MM.1S (cell line): ENCODE data around the gene VPS52.

ENCODE experiments used
- DNase-seq: peaks from one replicate; pipeline ENCODE4 v3.0.0-alpha.2; 2015
- H2AFZ ChIP-seq: fragments of 300-600 bp; sonication (generic); 2 replicates; pipeline ENCODE4 v1.6.0; 2016; ENCODE audit warnings: antibody characterized with exemption, low read length
- H3F3A ChIP-seq: fragments of 300-600 bp; sonication (generic); 2 replicates; pipeline ENCODE4 v1.6.1; 2016; ENCODE audit warnings: mild to moderate bottlenecking, antibody characterized with exemption, low read length, moderate library complexity, mixed read lengths; ENCODE audit not compliant: insufficient read depth
- H3K27ac ChIP-seq: fragments of 300-600 bp; sonication (generic); 2 replicates; pipeline ENCODE4 v1.5.1; 2016; ENCODE audit warnings: mild to moderate bottlenecking, low read length
- H3K27me3 ChIP-seq: fragments of 300-600 bp; sonication (generic); replicated peaks from 2 replicates; pipeline ENCODE4 v1.6.0; 2016; ENCODE audit warnings: low read length; ENCODE audit not compliant: insufficient read depth
- H3K36me3 ChIP-seq: fragments of 300-600 bp; sonication (generic); replicated peaks from 2 replicates; pipeline ENCODE4 v1.6.1; 2016; ENCODE audit warnings: mild to moderate bottlenecking, low read length, mixed read lengths; ENCODE audit not compliant: insufficient read depth
- H3K4me1 ChIP-seq: fragments of 300-600 bp; sonication (generic); 2 replicates; pipeline ENCODE4 v1.6.1; 2016; ENCODE audit warnings: low read length, mixed read lengths
- H3K4me2 ChIP-seq: fragments of 300-600 bp; sonication (generic); 2 replicates; pipeline ENCODE4 v1.6.0; 2016; ENCODE audit warnings: low read depth, low read length
- H3K4me3 ChIP-seq: fragments of 300-600 bp; sonication (generic); 2 replicates; pipeline ENCODE4 v1.5.1; 2016; ENCODE audit warnings: low read length, mixed read lengths
- H3K79me2 ChIP-seq: fragments of 300-600 bp; sonication (generic); 2 replicates; pipeline ENCODE4 v1.6.1; 2016; ENCODE audit warnings: mixed run types, low read length, mixed read lengths
- H3K9ac ChIP-seq: fragments of 300-600 bp; sonication (generic); 2 replicates; pipeline ENCODE4 v1.6.1; 2016; ENCODE audit warnings: low read length, mixed read lengths
- H3K9me2 ChIP-seq: fragments of 300-600 bp; sonication (generic); replicated peaks from 2 replicates; pipeline ENCODE4 v1.6.1; 2016; ENCODE audit warnings: mild to moderate bottlenecking, low read length, mixed read lengths; ENCODE audit not compliant: insufficient read depth
- H3K9me3 ChIP-seq: fragments of 300-600 bp; sonication (generic); replicated peaks from 2 replicates; pipeline ENCODE4 v1.6.1; 2016; ENCODE audit warnings: mild to moderate bottlenecking, low read length, mixed read lengths; ENCODE audit not compliant: insufficient read depth
- H4K20me1 ChIP-seq: fragments of 300-600 bp; sonication (generic); 2 replicates; pipeline ENCODE4 v1.6.1; 2016; ENCODE audit warnings: mild to moderate bottlenecking, low read length, moderate library complexity, mixed read lengths; ENCODE audit not compliant: insufficient read depth
- EZH2 ChIP-seq: fragments of 300-600 bp; sonication (generic); optimal IDR thresholded peaks from 2 replicates; pipeline ENCODE3; 2017; ENCODE audit warnings: low read depth, mild to moderate bottlenecking, antibody characterized with exemption, low read length, mixed read lengths
- EZH2phosphoT487 ChIP-seq: fragments of 300-600 bp; sonication (generic); IDR thresholded peaks from 2 replicates; pipeline ENCODE4 v1.6.1; 2018; ENCODE audit warnings: antibody characterized with exemption, low read length
- TF ChIP-seq, protein P1 (sequence below): fragments of 300-600 bp; sonication (generic); IDR thresholded peaks from 2 replicates; pipeline ENCODE4 v1.5.1; 2016; ENCODE audit warnings: antibody characterized with exemption, low read length, mixed read lengths

VPS52 gene

DNA sequence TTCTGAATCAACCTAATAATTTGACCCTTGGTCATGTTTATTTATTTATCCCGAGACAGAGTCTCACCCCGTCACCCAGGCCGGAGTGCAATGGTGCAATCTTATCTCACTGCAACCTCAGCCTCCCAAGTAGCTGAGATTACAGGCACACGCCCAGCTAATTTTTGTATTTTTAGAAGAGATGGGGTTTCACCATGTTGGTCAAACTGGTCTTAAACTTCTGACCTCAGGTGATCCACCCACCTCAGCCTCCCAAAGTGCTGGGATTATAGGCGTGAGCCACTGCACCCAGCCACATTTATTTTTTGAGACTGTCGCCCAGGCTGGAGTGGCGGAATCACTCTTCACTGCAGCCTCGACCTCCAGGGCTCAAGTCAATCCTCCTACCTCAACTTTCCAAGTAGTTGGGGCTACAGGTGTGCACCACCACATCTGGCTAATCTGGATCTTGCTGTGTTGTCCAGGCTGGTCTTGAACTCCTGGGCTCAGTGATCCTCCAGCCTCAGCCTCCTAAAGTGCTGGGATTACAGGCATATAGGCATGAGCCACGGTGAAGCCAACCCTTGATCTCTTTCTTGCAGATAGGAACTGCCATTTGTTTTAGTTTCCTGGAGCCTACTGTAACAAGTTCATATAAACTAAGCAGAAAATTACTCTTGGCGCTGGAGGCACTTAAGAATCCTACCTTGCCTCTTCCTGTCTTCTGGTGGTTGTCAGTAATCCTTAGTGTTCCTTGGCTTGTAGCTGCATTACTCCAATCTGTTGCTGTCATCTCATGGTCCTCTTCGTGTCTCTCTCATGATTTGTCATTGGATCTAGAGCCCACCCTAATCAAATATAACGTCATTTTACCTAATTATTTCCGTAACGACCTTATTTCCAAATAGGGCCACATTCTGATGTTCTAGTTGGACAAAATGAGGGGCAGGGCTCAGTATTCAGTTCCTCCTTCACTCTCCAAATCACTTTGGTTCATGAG, 2.5 kb upstream of the VPS52 start:
- Histone ChIP-seq H3K4me3 (no peak overlapping the region), H3K9ac (no peak overlapping the region), H3K79me2 (peaks cover 60% of the 10 kb centered on the region), H4K20me1 (peaks cover 25% of the 10 kb centered on the region), H3F3A (peaks cover 64% of the 10 kb centered on the region), H3K4me2 (peak overlapping the region; percentile 71; the same call in 1 of the 2 replicates), H2AFZ (no peak overlapping the region), H3K4me1 (peaks cover 9% of the 10 kb centered on the region), H3K27me3 (no peaks in the 10 kb centered on the region), H3K27ac (no peak overlapping the region), H3K9me3 (no peaks in the 10 kb centered on the region), H3K36me3 (peaks cover 7% of the 10 kb centered on the region; the same call in 1 of the 2 replicates), H3K9me2 (no peaks in the 10 kb centered on the region)
- TF ChIP-seq, protein P1, sequence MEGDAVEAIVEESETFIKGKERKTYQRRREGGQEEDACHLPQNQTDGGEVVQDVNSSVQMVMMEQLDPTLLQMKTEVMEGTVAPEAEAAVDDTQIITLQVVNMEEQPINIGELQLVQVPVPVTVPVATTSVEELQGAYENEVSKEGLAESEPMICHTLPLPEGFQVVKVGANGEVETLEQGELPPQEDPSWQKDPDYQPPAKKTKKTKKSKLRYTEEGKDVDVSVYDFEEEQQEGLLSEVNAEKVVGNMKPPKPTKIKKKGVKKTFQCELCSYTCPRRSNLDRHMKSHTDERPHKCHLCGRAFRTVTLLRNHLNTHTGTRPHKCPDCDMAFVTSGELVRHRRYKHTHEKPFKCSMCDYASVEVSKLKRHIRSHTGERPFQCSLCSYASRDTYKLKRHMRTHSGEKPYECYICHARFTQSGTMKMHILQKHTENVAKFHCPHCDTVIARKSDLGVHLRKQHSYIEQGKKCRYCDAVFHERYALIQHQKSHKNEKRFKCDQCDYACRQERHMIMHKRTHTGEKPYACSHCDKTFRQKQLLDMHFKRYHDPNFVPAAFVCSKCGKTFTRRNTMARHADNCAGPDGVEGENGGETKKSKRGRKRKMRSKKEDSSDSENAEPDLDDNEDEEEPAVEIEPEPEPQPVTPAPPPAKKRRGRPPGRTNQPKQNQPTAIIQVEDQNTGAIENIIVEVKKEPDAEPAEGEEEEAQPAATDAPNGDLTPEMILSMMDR, result no peak
- DNase-seq, result no peak

DNA sequence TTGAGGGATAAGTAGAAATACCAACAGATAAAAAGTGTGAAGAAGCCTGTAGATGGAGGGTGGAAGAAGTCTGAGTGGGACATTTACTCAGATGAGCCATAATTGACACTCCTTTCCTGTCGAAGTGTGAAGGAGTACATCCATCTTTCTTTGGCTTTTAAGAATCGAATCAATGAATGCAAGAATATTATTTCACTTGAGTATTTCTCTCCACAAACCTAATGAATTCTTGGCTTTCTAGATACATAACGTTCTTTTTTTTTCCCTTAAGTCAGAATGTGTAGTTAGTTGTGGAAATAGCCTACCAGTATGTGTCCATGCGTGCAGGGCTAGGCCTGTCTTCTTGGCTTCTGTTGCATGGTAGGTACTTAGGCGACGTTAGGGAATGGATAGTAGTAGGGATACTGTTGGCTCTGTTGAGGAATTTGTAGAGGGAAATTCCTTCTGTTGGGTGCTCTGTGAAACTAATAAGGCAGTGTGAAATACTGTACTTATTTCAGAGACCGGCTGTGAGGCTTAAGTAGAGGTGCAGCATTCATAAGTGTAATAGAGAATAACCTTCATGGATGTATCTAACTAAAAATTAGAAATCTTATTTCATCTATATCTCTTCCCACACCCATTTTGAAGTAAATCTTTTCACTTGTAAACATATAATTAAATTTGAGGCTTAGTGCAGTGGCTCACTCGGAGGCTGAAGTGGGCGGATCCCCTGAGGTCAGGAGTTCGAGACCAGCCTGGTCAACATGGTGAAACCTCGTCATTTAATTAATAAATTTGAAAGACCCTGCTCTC, 1.6 kb upstream of the VPS52 start:
- no peak overlapping the region for H2AFZ ChIP-seq
- H3K4me3 ChIP-seq, result peak overlapping the region; percentile 91
- peak overlapping the region; percentile 65; the same call in 1 of the 2 replicates for H3K27ac ChIP-seq
- peaks cover 9% of the 10 kb centered on the region for H3K4me1 ChIP-seq
- no peaks in the 10 kb centered on the region for H3K9me3 ChIP-seq
- no peaks in the 10 kb centered on the region for H3K9me2 ChIP-seq
- H3F3A ChIP-seq, result peaks cover 62% of the 10 kb centered on the region
- H3K9ac ChIP-seq, result peak overlapping the region; percentile 93
- no peaks in the 10 kb centered on the region for H3K27me3 ChIP-seq
- peaks cover 60% of the 10 kb centered on the region for H3K79me2 ChIP-seq
- peaks cover 25% of the 10 kb centered on the region for H4K20me1 ChIP-seq
- H3K4me2 ChIP-seq, result peak overlapping the region; percentile 71
- peaks cover 7% of the 10 kb centered on the region; the same call in 1 of the 2 replicates for H3K36me3 ChIP-seq
- TF ChIP-seq EZH2, result no peak
- TF ChIP-seq, protein P1, result no peak
- TF ChIP-seq EZH2phosphoT487, result no peak
- no peak for DNase-seq

DNA sequence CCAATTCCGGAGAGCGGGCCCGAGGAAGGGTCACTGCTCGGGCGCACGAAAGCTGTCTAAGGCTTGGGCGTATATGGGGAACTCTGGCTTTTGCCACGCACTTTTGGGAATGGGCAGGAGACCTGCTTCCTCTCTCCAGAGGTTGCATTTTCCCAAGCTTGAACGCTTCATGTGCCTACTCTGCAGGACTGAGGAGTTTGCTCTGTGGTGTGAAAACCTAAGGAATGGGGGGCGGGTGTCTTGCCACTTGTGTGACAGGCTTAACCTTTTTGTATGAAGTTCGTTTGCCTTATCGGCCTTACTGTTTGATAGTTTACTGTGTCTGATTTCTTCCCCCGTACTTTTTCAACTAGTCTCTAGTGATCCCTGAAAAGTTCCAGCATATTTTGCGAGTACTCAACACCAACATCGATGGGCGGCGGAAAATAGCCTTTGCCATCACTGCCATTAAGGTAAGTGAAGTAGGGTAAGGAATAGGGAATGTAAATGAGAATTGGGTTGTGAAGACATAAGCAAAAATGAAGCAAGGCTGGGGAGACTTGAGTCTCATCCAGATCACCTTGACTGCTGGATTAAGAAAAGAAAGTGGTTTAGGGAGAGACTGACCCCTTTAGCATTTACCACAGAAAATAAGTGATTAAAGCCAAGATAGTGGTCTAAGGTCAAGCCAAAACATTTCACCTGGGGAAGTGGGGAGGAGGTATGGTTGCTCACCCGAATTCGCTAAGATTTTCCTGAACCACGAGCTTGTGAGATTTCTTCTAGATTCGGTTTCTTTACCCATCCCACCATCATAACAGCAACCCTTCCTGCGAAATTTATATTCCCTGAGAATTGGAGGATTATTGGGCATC, 826 bp upstream of the VPS52 start:
- H3K36me3 ChIP-seq, result peaks cover 12% of the 10 kb centered on the region; the same call in 1 of the 2 replicates
- peaks cover 54% of the 10 kb centered on the region for H3F3A ChIP-seq
- peak overlapping the region; percentile 37; the same call in 1 of the 2 replicates for H2AFZ ChIP-seq
- DNase-seq, result no peak
- H3K9me2 ChIP-seq, result no peaks in the 10 kb centered on the region
- no peaks in the 10 kb centered on the region for H3K27me3 ChIP-seq
- H3K4me3 ChIP-seq, result peak overlapping the region; percentile 91
- H3K4me1 ChIP-seq, result peaks cover 9% of the 10 kb centered on the region
- no peaks in the 10 kb centered on the region for H3K9me3 ChIP-seq
- peaks cover 23% of the 10 kb centered on the region for H4K20me1 ChIP-seq
- H3K4me2 ChIP-seq, result peak overlapping the region; percentile 71
- H3K9ac ChIP-seq, result peak overlapping the region; percentile 93
- H3K79me2 ChIP-seq, result peaks cover 60% of the 10 kb centered on the region
- TF ChIP-seq, protein P1, result no peak
- TF ChIP-seq EZH2phosphoT487 (no peak), EZH2 (no peak)
- peak overlapping the region; percentile 65 for H3K27ac ChIP-seq
